HFF-Myc (cell line): ENCODE data around the gene AQR.

ENCODE experiments used
- DNase-seq: peaks from one replicate; pipeline ENCODE4 v3.0.0-alpha.2; 2011; ENCODE audit warnings: low read depth; ENCODE audit errors: extremely low read depth
- H3K4me3 ChIP-seq: replicated peaks from 2 replicates; pipeline ENCODE4 v1.5.1; 2011; ENCODE audit warnings: low read depth, mild to moderate bottlenecking, control low read depth, low read length
- CTCF ChIP-seq: IDR thresholded peaks from 2 replicates; pipeline ENCODE4 v1.5.1; 2012; ENCODE audit warnings: mild to moderate bottlenecking, low read depth, low read length, control low read depth; ENCODE audit errors: missing control alignments

The AQR gene

GRCh38 chr15:34865531-34865930, 104.0 kb downstream of the AQR start:
- TF ChIP-seq CTCF: no peak
- H3K4me3 ChIP-seq: no peak overlapping the region
- no peak for DNase-seq

GRCh38 chr15:34861214-34861613, 108.3 kb downstream of the AQR start:
- no peak overlapping the region for H3K4me3 ChIP-seq
- no peak for TF ChIP-seq CTCF
- DNase-seq: no peak

GRCh38 chr15:34855893-34856292, 113.6 kb downstream of the AQR start:
- H3K4me3 ChIP-seq: no peak overlapping the region
- TF ChIP-seq CTCF: no peak
- DNase-seq: no peak

- DNase-seq: peak; percentile 37
- no peak overlapping the region for H3K4me3 ChIP-seq
- TF ChIP-seq CTCF: no peak
These were observed 114.1 kb downstream of the AQR start for GRCh38 chr15:34855413-34855812.

- TF ChIP-seq CTCF: no peak
- no peak for DNase-seq
- no peak overlapping the region for H3K4me3 ChIP-seq
These were observed 115.3 kb downstream of the AQR start for GRCh38 chr15:34854232-34854631.

- no peak overlapping the region for H3K4me3 ChIP-seq
- no peak for DNase-seq
- no peak for TF ChIP-seq CTCF
These were observed 116.4 kb downstream of the AQR start for GRCh38 chr15:34853001-34853758.

- H3K4me3 ChIP-seq: no peak overlapping the region
- TF ChIP-seq CTCF: no peak
- no peak for DNase-seq
These were observed 117.8 kb downstream of the AQR start for GRCh38 chr15:34851751-34852150.
